Measurements from ENCODE around the gene HECW1.
A peak's percentile ranks its signal among the peaks of the same experiment; 100 is the strongest.

The HECW1 gene

DNA sequence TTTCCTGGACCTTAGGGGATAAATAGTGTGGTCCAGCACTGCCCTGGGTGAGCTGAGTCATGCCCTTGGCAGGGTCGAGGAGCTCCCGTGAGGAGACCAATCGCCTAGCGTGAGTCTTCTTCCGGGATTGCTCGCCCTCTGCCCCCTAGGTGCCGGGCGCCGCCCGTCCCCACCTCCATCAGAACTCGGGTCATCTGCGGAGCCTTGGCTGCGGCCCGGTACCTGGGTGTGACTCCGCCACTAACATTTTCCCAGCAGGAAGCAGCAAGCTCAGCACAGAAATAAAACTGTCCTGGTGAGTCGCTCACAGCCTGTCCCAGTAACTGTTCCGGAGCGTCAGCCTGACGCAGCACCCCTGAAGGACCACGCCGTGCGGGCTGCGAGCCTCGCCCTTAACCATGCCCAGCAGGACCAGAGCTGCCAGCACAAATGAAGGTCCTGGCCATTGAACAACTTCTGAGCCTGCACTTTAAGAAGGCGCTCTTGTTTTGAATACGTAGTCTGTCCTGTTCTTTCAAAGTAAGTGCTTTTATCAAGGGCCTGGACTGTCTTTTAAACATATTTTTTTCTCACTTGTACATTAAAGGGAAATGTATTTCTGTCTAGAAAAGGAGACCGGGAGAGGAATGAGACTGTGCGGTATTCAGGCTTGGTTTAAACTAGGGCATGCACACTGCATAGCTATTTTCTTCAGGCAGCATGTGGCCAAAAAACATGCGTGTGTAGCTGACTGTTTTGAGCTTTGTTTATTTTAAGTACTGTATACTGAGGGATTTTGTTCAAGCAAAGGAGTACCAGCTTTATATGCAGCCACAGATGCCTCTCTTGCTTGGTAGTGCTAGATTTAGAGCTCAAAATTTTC is 136.7 kb downstream of the HECW1 start:
- DNase-seq (ENCODE audit: low read depth in 4 of 4, low spot score in 1 of 4) = no peak

DNA sequence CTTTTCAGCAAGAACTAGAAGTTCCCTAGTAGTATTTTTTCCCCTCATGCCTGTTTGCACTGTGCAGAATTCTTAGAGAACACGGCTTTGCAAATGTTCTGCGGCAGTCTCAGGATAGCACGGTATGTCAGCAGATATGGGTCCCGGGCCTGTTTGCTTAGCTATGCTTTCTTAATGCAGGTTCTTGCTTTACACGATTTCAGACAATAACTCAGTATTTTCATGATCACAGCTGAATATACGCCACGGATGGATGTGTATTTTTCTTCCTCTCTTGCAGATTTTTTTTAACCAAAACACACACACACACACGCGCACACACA is 137.3 kb downstream of the HECW1 start:
- DNase-seq (ENCODE audit: low read depth in 4 of 4, low spot score in 1 of 4) = no peak

DNA sequence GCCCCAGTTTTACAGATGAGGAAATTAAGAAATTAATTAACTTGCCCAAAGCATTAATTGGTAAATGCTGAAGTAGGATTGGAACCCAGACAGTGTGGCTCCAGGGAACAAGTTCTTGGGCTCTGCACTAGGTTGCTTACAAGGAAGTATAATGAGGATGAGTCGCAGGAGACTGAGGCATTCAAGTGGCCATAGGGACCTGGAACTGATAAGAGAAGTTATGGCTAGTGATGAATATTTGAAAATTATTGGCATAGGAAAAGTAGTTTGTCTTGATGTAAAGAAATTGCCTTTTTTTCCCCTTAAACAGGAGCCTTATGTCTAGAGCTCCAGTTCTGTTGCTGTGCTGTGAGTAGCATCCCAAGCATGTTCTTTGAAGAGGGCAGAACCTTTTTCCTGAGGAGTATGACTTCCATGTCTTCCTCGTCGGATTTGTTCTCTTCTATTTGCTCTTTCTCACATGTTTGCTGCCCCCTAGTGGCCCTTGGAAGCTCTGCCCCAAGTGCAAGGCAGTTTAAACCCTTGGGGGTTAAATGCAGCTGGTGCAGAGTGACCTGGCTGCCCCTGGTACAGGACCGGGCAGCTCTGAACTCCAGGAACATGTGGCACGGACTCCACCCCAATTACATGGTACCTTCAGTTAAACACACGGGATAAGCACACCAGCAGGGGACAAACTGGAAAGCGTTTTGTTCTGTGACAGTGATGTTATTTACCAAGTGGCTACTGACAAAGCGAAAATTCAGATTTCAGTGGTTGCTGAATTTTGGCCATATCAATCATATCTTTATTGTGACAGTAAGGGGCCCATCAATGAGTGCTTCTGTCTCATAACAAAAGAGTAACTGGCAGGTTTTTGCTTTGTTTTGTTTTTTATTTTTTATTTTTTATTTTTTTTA is 148.8 kb downstream of the HECW1 start:
- peak; percentile 23 to 57 (median 46) for DNase-seq (ENCODE audit: low read depth in 4 of 4, low spot score in 1 of 4)

DNA sequence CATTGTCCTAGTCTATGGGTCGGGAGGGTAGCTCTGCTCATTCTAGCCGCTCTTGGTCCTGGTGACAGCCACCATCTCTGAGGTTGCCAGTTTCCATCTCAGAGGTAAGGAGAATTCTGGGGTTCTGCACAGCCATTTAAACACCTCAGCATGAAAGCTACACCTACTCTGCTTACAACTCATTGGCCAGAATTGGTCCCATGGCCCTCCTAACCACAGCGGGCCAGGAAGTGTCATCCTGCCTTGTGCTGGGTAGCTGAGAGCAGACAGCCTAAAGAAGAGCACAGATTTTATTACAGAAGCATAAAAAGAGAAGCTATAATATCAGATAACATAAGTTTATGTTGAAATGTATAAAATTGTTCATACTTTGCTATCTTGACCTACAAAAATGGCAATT is 152.7 kb downstream of the HECW1 start:
- DNase-seq (ENCODE audit: low read depth in 4 of 4, low spot score in 1 of 4) = no peak

DNA sequence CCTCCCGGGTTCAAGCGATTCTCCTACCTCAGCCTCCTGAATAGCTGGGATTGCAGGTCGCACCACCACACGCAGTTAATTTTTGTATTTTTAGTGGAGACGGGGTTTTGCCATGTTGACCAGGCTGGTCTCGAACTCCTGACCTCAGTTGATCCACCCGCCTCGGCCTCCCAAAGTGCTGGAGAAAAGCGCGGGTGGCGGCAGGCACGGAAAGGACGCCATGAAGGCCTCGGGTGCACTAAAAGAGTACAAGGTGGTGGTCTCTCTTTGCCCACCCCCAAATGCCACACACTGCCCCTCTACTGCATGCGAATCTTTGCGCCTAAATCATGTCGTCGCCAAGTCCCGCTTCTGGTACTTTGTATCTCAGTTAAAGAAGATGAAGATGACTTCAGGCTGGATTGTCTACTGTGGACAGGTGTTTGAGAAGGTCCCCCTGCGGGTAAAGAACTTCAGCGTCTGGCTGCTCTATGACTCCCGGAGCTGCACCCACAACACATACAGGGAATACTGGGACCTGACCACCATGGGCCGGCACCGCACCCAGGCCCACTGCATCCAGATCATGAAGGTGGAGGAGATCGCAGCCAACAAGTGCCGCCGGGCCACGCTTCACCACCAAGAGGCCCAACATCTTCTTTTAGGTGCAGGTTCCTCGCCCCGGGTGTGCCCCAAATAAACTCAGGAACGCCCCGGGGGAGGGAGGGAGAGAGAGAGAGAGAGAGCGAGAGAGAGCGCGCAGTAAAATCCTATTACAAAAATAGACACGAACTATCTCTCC is 161.7 kb downstream of the HECW1 start:
- no peak for DNase-seq (ENCODE audit: low read depth in 4 of 4, low spot score in 1 of 4)

DNA sequence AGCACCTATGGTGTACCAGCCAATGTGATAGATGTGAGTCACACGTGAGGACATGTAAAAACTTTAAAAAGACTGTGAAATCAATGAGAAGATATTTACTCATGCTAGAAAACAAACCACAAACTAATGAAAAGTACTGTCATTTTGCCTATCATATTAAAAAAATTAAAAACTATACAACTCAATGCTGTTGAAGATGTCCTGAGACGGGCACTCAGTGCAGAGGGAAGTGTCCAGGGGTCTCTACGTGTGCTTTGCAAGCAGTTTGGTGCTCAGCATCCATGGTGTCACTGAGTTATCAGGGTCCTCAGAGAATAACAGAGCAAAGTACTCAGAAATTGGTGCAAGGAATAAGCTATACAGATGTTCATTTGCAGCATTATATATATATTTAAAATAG is 162.3 kb downstream of the HECW1 start:
- no peak for DNase-seq (ENCODE audit: low read depth in 4 of 4, low spot score in 1 of 4)

DNA sequence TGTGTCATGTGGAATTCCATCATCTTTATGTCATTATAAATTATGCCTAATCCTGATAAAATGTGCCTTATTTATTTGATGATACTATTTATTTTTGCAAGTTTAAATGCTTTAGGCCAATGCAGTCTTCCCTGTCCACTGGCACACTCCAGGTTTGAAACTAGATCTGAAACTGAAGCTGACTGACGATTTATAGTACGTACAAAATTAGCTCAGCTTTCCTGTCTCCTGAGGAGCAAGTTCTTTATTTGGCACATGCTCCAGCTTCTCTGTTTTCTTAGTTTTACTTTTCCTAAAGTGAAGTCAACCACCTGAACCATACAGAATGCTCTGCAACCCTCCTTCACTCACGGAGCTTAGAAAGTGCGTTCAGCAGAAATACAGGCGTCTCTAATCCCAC is 164.1 kb downstream of the HECW1 start:
- DNase-seq (ENCODE audit: low read depth in 4 of 4, low spot score in 1 of 4) = no peak

DNA sequence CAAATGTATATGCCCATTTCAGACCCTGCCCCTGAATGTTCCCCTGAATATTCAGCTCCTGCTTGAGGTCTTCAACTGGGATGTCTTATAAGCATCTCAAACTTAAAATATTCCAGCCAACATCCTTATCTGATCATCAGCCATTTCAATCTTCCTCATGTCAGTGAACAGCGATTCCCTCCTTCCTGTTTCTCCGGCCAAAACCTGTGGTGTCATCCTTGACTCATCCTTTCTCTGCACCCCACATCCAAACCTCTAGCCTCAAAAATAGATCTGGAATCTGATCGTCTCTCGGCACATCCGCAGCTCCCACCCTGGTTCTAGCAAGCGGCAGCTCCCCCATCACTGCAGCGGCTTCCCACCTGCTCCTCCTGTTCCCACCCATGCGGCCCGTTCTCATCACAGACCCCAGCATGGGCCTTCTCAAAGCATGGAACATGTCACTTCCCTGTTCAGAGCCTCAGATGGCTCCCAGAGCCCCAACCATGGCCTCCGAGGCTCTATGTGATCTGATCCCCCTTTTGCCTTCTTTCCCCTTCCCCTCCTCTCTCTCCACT is 165.7 kb downstream of the HECW1 start:
- no peak for DNase-seq (ENCODE audit: low read depth in 4 of 4, low spot score in 1 of 4)

DNA sequence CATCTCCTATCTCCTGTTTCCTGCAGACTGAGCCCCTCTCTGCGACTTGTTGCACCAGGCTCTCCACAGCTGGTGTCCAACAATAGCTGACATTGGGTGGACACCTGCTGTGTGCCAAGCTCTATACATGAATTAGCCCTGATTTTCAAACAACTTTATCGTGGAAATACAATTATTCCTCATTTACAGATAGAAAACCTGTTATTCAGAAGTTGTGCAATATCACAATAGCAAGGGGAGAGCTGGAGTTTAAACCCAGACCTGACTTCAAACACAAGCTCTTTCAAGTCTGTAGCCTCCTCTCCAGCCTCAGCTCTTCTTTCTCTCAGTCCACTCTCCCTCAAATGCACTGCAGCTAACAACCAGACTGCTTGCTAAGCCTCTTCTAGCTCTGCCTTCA is 168.8 kb downstream of the HECW1 start:
- no peak for DNase-seq (ENCODE audit: low read depth in 4 of 4, low spot score in 1 of 4)

DNA sequence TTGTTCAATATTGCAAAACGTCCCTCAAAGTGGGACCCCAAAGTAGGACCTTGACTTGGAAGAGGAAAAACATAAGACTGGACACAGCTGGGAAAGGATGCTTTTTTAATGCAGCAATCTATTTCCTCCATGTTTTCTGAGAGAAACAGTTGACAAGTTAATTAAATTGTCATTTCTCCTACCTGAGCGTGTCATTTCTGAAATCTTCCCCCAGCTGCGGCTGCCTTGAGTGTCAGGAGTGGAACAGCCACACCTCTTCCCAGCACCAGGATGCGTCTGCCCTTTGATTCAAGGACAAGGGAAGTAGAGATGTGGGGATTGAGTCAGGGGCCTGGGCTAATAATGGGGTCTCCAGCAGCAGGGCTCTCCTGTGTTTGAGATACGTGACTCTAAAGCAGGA is 171.3 kb downstream of the HECW1 start:
- DNase-seq (ENCODE audit: low read depth in 4 of 4, low spot score in 1 of 4) = no peak

DNA sequence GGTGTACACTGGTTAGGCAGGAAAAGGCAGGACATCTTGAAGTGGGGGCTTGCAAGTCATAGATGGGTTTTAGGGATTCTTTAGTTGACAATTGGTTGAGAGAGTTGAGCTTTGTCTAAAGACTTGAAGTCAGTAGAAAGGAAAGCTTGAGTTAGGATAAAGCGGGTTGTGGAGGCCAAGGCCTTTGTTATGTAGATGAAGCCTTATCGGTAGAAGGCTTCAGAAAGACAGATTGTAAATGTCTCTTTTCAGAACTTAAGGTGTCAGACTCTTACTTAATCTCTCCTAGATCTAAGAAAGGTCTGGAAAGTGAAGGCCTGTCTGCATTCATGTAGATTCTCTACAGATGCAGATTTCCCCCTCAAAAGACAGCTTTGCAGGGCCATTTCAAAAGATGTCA is 177.4 kb downstream of the HECW1 start:
- DNase-seq (ENCODE audit: low read depth in 4 of 4, low spot score in 1 of 4) = no peak

DNA sequence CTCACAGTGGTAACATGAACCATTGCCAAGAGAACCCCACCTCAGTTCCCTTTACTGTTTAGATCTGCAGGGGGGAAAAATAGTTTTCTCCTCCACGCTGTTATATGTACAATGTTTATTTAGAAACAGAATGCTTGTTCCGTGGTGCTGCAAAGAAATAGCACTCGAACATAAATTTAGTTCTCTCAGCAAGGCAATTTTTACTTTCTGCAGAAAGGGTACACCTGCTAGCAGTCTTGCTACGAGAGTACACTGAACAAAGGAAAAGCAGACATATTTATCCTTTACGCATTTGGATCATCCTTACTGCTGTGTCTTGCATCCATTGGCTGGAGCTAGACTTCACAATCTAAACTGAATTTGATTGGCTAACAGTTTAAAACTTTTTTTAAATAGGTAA is 178.5 kb downstream of the HECW1 start:
- no peak for DNase-seq (ENCODE audit: low read depth in 4 of 4, low spot score in 1 of 4)

DNA sequence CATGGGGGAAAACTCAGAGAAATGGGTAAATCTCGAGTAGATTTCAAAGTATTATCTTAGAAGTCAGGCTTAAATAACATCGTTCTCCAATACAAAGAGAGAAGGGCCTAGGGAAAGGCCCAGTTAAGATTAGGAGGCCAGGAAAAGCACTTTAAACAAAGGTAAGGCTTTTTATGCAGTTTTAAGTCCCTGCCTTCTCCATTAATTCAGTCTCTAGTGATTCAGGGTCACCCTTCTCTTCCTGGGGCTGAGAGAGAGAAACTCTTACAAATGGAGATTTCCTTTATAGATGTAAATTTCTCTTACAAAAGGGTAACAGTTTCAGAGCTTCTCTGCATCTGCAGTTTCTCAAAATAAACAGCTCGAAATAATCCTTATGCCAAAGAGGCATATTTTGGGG is 179.3 kb downstream of the HECW1 start:
- no peak for DNase-seq (ENCODE audit: low read depth in 4 of 4, low spot score in 1 of 4)

DNA sequence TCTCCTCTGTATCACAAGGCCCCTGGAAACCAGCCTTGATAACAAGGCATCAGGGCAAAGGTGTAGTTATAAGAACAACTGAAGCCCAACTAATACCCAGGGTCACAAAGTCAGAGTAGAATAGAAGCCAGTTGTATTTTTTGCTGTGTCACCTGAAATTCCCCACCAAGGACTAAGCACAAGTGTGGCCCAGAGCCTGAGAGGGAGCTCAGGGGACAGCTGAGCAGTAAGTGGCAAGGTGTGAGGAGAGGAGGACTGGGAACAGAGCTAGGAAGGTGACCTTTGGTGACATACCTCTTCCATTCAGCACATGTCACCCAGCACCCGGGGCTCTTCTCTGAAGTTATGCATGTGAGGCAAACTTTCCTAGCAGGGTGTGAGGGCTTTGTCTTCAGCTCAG is 179.9 kb downstream of the HECW1 start:
- no peak for DNase-seq (ENCODE audit: low read depth in 4 of 4, low spot score in 1 of 4)

DNA sequence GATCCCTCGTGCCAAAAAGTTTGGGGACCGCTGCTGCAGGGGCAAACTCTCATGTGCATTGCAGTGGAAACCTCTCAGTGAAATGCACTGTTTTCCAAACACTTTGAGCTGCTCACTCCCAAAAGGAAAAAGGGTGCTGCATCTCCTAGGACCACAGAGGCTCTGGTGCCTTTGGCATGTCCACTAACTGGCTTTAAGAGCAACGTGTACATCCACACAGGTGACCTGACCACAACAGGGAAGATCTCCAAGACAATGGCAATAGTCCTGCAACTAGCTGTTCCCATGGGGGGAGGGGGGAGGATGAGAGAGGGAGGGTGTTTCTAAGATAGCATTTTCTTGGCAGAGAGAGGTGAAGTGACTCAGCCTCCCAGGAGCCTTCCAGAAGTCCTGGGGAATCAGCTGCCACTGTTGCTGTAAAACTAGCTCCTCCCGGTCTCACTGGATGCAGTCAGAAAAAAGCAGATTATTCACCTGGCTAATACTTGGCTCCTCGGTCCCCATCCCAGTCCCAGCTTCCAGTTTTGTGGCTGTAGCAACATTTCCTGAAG is 181.7 kb downstream of the HECW1 start:
- DNase-seq (ENCODE audit: low read depth in 4 of 4, low spot score in 1 of 4) = no peak

DNA sequence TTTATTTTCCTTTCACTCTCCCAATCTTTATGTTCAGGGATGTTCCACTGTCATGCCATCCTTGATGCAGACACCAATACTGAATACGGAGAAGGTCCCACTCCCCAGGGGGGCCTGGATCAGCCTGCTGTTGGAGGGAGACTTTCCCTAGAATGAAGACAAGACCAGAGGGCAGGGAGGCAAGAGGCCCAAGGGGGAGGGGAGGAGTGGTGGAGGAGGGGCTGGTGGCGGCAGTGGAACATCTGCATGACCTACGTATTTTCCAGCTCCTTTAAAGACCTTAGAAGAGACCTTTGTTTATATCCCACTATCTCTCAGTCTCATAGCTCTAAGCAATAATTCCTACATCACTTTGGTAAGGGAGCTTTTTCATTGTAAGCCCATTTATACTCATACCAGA is 183.0 kb downstream of the HECW1 start:
- DNase-seq (ENCODE audit: low read depth in 4 of 4, low spot score in 1 of 4) = no peak

DNA sequence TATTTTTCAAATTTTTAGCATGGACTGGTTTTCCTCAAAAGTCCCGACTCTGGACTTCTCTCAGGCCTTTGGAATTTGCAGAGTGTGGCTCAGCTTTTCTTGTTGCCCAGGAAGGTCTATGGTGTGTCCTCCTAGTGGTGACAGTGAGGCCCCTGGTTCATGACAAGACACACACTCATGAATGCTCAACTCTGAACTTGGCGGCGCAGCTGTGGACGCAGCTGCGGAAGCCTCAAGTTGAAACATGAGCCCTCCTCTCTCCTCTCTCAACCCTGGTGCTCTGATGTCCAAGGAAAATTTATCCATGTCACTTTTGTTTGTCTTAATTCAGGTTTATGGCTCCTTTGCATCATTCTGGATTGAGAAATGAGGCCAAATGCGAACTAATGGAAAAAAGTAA is 183.9 kb downstream of the HECW1 start:
- no peak for DNase-seq (ENCODE audit: low read depth in 4 of 4, low spot score in 1 of 4)

DNA sequence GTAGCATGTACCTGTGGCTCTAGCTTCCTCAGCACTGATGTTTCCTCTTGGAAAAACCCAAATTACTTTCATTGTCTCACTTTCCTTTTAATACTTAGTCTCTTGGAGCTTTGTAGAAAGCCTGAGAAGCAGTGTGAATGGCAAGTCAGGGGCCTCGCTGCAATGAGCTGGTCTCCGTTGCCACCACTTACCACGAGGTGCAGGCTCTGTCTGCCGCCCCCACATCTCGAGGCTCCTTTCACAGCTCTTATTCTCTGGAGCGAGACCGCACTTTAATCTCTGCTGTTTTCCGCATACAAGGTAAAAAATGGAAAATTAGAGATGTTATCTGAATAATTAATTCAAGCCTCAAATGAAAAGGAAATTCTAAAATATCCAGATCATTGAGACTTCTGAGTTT is 186.2 kb downstream of the HECW1 start:
- DNase-seq (ENCODE audit: low read depth in 4 of 4, low spot score in 1 of 4) = no peak

DNA sequence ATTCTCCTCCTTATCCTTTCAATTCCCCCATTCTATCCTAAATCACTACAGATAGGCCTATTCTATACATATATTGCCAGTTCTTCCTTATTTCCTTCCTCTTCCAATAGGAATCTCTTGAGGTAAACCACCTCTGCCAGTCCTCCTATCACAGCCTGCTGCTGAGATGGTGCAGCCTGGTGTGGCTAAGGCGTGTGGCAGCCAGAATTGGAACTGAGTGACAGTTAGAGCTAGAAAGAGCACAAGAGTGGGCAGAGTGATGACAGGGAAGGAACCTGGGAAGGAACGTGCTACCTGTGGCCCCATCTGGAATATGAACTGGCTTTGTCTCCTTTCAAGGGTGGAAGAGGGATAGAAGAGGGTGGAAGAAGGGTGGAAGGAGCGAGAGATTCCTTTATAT is 187.7 kb downstream of the HECW1 start:
- DNase-seq (ENCODE audit: low read depth in 4 of 4, low spot score in 1 of 4) = no peak

DNA sequence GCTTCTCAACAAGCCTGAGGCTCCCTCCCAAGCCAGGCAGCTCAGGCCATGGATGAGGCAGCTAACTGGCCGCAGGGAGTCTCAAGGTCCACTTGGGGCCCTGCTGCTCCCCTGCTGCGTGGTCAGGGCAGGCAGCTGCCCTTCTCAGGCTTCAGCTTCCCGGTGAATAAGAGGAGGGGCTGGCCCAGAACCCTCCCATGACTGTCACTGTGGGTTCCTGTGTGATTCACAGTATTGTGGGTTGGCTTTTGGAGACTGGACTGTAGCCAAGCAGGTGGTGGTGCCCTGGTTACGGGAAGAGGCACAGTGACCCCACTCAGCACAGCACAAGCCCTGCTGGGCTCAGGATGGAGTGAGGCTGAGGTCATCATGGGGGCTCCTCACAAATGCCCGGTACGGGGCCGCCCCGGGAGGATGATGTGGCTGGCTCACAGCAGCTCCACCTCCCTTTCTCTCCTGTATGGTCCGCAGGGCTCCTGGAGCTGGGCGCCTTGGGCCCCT is 189.8 kb downstream of the HECW1 start:
- peak in 1 of 4 experiments; percentile 19 for DNase-seq (ENCODE audit: low read depth in 4 of 4, low spot score in 1 of 4)
